Measurements from ENCODE around the gene ROCK2.
A peak's percentile ranks its signal among the peaks of the same experiment; 100 is the strongest.
"Not testable (repeated sequence)": the region's sequence is repeated elsewhere in the genome, so short reads cannot be mapped to it uniquely, and the experiment has no call there.

ROCK2 gene

GRCh38 chr2:11267931-11268330, 76.5 kb downstream of the ROCK2 start:
- DNase-seq (ENCODE audit: low spot score), result no peak

- no peak for DNase-seq (ENCODE audit: low spot score)
Measured at GRCh38 chr2:11264818-11265217, 79.6 kb downstream of the ROCK2 start.

- no peak for DNase-seq (ENCODE audit: low spot score)
Measured at GRCh38 chr2:11264007-11264406, 80.4 kb downstream of the ROCK2 start.

DNA sequence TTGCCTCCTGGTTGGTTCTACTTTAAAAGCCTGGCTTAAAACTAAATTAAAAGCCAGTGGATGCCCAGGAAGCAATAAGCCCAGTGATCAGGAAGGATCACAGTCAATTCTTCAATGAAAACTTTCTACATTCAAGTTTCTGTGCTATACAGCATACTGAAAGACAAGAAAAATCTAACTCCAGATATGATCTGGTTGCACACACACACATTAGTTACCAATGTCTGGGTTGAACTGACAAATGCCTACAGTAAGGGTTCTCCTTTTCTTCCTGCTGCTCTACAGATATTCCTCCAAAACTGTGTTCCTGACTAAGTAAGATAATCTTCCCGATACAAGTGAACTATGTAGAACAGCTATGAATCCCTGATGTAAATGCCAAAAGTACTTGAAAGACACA, 81.3 kb downstream of the ROCK2 start:
- no peak for DNase-seq (ENCODE audit: low spot score)

- DNase-seq (ENCODE audit: low spot score), result not testable (repeated sequence)
Measured at GRCh38 chr2:11262438-11262837, 82.0 kb downstream of the ROCK2 start.

DNA sequence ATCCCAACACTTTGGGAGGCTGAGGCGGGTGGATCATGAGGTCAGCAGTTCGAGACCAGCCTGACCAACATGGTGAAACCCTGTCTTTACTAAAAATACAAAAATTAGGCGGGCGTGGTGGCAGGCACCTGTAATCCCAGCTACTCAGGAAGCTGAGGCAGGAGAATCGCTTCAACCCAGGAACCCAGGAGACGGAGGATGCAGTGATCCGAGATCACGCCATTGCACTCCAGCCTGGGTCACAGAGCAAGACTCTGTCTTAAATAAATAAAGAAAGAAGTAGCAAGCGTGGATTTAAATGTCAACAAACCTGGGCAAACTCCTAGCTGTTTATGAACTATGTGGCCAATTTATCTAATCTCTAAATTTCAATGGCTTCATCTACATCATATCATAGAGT, 82.9 kb downstream of the ROCK2 start:
- not testable (repeated sequence) for DNase-seq (ENCODE audit: low spot score)

DNA sequence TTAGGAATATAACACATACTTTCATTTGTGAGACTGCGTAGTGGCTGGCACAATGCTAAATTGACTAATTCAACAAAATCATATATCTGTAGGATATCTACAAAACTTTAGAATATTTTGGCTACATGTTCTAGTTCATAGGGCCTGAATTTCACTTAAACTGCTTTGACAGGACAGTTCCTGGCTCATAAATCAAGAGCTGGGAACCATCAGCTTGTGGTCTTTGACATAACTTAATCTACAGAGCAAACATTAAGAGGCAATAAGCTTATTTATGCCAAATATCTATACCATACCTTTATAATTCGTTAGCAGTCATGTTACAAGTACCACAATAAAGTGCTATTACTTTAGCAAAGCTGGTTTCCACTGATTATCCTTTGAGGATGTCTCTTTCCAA, 83.5 kb downstream of the ROCK2 start:
- DNase-seq (ENCODE audit: low spot score), result no peak

GRCh38 chr2:11257964-11258363, 86.5 kb downstream of the ROCK2 start:
- no peak for DNase-seq (ENCODE audit: low spot score)

DNA sequence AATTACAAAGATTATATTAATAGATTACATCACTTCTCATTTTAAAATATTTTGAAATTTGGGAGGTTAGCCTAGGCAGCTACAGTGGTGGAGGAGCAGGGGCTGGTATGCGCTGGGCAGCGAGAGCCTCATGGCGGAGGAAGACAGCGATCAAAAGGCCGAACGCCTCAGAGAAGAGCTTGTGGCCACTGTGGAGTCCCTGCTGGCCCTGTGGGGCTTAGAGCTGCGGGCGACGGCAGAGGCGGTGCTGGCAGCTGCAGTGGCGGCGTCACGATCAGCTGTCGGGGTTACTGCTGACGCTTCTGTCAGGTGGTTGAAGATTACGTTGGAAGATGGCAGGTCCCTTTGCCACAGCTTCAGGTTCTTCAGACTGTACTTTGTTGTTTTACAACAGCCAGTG, 87.4 kb downstream of the ROCK2 start:
- DNase-seq (ENCODE audit: low spot score), result no peak

DNA sequence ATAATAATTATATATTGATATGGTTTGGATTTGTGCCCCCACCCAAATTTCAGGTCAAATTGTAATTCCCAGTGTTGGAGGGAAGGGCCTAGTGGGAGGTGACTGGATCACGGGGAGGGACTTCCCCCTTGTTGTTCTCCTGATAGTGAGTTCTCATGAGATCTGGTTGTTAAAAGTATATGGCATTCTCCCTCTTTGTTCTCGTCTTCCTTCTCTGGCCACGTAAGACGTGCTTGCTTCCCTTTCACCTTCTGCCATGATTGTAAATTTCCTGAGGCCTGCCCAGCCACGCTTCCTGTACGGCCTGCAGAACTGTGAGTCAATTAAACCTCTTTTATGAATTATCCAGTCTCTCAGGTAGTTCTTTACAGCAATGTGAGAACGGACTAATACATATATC, 88.3 kb downstream of the ROCK2 start:
- DNase-seq (ENCODE audit: low spot score), result no peak

- DNase-seq (ENCODE audit: low spot score), result peak; percentile 11
Measured at GRCh38 chr2:11254100-11254536, 90.3 kb downstream of the ROCK2 start.

- DNase-seq (ENCODE audit: low spot score), result not testable (repeated sequence)
Measured at GRCh38 chr2:11252458-11252857, 92.0 kb downstream of the ROCK2 start.

GRCh38 chr2:11250400-11251196, 93.8 kb downstream of the ROCK2 start:
- no peak for DNase-seq (ENCODE audit: low spot score)

DNA sequence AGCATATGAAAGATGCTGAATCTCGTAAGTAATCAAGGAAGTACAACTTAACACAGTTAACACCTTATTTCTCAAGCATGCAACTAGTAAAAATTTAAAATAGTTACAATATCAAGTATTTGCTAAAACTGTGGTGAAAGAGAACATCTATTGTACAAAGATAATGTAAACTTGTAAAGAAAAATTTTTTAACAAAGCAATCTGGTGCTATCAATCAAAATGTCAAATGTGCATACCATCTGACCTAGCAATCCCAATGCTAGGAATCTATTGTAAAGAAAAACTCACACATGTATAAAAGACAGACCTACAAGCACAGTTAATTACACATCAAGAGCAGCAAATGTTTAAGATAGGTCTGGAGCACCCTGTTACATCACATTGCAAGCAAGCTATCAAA, 99.1 kb downstream of the ROCK2 start:
- DNase-seq (ENCODE audit: low spot score), result no peak

DNA sequence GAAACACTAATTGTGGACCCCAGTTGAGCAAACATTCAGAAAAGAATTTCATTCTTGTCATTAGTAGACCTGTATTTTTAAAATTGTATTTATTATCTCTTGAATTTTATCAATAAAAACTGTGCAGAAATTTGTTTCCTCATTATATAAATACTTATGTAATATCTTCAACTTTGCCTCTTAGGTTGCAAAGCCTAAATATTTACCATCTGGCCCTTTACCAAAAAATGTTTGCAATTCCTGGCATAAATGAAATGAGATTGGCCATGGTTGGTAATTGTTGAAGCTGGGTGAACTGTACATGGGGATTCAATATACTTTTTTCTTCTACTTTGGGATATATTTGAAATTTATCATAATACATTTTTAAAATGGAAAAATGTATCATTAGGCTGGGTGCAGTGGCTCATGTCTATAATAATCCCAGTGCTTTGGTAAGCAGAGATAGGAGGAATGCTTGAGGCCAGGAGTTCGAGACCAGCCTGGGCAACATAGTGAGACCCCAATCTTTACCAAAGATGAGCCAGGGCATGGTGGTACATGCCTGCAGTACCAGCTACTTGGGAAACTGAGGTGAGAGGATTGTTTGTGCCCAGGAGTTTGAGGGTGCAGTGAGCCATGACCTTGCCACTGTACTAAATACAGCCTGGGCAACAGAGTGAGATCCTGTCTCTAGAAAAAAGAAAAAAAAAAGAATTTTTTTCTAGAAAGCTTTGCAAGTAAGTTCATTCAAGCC, 100.2 kb downstream of the ROCK2 start:
- no peak for DNase-seq (ENCODE audit: low spot score)

DNA sequence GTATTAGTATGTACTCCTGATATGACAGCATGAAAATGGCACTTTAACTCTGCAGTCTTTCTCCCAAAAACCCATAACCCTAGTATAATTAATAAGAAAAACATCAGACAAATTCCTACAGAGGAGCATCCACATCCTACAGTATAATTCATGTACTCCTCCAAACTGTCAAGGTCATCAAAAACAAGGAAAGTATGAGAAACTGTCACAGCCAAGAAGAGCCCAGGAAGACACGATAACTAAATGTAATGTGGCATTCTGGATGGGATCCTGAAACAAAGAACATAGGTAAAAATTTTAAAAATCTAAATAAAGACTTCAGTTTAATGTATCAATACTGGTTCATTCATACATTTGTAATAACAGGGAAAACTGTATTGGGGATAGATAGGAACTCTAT, 100.9 kb downstream of the ROCK2 start:
- no peak for DNase-seq (ENCODE audit: low spot score)

DNA sequence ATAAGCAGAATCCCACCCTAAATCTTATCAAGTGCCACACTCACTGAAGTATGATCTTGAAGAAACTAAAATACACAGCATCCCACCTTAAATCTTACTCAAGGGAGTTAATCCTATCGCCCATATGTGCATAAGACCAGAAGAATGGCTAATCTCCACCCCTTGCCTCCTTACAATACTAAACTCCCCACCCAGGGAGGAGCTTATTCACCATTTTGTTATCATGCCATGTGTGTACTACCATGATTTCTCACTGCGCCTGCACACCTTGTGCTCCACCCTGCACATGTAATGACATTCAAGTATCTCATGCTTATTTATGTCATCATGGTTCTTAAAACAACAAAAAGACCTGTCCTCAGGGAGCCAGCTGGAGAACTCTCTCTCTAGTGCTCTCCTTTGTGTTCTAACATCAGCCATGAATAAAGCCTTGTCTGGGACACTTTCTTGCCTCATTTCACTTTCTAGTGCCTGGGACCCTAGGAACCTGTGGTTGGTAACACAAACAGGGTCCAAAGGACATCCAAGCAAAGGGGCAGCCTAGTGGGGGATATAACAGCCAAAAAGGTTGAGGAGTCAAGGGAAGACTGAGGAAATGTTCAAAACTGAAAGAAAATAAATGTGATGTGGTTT, 101.8 kb downstream of the ROCK2 start:
- DNase-seq (ENCODE audit: low spot score), result no peak

DNA sequence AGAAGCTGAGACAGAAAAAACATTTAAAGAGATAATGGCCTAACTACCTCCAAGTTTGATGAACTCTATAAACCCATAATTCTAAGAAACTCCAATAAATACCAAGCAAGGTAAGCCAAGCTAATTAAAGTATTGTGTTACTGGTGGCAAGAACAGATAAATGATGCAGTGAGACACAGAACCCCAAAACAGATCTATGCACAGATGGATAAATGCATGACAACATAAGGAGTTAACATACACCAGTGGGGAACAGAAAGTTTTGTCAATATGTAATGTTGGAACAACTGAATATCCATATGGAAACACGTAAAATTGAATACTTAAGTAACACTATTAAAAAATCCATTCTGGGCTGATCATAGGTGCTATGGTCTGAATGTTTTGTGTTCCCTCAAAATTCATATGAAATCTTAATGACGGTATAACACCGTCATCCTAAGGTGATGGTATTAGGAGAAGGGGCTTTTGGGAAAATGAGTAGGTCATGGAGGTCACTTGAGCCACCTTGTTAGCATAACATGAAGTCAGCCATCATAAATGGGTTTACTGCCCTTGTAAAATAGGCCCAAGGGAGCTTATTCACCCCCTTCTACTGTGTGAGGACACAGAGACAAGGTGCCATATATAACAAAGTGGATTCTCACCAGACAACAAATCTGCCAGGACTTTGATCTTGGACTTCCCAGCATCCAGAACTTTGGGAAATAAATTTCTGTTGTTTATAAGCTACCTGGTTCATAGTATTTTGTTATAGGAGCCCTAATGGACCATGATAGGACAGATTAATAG, 102.8 kb downstream of the ROCK2 start:
- no peak for DNase-seq (ENCODE audit: low spot score)

- DNase-seq (ENCODE audit: low spot score), result no peak
Measured at GRCh38 chr2:11239666-11240462, 104.6 kb downstream of the ROCK2 start.

- DNase-seq (ENCODE audit: low spot score), result no peak
Measured at GRCh38 chr2:11239147-11239546, 105.3 kb downstream of the ROCK2 start.

DNA sequence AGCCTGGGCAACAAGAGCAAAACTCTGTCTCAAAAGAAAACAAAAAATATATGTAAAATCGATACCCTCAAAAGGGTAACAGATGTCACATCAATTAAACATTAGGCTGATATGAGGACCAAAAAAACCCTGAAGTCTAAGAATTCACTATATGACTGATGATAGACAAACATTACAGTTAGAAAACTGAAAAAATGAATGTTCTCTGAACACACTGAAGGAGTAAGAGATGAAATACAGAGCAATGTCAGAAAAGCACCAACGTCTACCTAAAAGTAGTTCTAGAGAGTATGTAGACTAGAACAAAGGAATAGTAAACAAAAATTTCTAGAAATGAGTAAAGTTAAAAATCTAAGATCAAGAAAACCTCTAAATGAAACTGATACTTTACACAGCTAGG, 107.3 kb downstream of the ROCK2 start:
- no peak for DNase-seq (ENCODE audit: low spot score)
